ENCODE data around the gene NSUN6.
"Not testable (repeated sequence)": the region's sequence is repeated elsewhere in the genome, so short reads cannot be mapped to it uniquely, and the experiment has no call there.

Gene NSUN6

DNA sequence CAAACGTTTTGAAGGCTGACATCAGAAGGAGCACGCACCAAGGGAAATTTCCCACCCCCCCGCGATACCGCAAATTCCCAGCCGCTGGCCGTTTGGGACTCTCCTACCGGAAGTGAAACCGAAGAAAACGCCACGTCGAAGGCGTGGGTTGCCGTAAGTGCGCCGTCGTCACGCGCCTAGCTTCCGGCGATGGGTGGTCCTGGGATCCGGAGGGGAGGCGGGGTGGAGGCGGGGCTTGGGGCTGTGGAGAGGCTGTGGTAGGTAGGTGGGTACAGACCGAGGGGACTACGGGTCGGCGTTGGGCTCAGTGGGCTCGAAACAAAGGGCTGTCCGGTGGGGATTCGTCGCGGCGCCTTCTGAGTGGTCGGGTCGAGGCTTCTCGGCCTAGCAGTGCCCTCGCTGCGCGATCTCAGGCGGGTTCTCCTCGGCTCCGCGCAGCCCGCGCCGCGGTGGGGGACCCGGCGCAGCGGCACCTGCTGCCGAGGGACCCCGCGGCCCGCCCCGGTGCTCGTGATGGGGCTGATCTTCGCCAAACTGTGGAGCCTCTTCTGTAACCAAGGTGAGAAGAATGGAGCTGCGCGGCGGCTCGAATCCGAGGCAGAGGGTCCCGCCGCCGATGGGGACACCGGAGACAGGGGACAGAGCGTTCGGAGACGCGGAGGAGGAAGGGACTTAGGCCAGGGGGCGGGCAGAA, 7.9 kb upstream of the NSUN6 start, which contains the start of gene ARL5B:
Gene ARL5B (plus strand): TSS at position 307 of the 694 bp plus-strand sequence. CDS start 207 bp downstream, at position 514.
- DNase-seq, result peak; percentile 88 to 95

DNA sequence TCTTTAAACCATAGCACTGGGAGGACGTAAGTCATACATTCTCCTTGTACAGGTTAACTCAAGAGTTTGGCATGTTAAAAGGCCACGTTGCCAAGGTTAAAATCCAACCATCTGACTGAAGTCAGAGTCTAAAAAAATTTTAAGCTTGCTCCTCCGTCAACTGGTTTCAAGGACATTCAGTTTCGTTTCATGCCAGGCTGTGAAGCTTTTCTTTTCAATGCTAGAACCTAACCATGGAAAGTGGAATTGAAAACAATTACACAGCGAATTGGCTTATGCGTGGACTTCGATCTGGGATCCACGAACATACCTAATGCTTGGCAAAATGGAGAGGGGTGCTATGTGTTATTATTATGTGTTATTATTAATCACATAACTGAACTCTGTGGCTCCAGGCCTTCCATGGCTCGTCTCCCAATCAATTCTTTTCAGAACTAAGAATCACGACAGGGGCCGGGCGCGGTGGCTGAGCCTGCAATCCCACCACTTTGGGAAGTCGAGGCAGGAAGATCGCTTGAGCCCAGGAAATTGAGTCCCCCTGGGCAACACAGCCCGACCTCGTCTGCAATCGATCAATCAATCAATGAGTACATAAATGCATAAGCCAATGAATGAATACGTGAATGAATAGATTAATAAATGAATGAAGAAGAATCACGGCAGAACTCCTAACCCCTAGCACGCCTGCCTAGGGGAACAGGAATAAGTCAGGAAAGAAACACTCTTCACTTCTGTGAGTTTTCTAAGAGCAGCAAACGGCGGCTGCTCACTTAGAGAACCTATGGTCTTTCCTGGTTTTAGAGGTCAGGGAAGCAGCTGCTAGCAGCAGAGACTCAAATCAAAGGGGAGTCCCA, 7.1 kb upstream of the NSUN6 start:
- peak in 1 of 2 experiments; percentile 19 for DNase-seq

DNA sequence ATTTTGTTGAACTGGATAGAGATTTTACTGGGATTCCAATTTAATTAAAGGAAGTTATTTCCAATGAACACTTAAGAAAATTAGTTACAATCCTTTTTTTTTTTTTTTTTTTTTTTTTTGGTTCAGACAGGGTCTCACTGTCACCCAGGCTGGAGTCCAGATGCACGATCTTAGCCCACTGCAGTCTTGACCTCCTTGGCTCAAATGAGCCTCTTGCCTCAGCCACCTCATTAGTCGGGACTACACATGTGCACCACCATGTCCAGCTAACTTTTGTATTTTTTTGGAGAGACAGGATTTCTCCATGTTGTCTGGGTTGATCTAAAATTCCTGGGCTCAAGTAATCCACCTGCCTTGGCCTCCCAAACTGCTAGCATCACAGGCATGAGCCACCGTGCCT, 5.3 kb upstream of the NSUN6 start:
- no peak for DNase-seq

DNA sequence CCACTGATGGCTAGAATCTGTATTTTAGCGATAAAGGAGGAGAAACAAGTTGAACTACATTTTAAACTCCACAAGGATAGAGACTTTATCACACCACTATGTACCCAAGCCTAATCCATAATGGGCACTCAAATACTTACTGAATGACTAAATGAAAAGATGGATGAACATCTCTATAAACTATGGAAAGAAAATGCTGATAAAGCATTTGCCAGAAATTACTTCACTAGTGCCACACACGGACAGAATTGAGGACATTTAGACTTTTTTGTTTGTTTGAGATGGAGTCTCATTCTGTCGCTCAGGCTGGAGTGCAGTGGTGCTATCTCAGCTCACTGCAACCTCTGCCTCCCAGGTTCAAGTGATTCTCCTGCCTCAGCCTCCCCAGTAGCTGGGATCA, 1.7 kb upstream of the NSUN6 start:
- DNase-seq, result no peak

DNA sequence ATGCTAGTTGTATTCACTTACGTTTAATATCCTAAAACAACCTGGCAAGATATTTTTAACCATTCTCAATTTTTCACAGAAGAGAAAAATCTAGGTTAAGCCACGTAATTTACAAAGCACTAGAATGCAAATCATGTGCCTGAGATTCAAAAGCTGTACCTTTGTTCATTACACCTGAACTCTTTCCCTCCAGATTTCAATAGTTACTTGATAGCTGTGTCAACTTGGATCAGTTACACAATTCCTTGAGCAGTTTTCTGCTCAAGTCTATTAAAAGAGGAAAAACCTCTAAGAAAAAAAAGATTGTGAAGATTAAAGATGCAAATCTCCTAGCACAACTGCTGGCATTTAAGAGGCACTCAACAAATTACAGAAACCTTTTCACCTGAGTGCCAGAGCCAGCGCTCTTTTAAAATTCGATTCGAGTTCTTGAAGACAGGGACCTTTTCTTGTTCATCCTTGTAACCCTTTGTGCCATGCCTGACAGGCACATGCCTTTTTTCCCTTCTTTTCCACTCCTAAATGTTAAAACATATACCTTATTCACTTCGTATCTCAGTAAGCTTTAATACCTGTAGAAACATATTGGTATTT, 886 bp downstream of the NSUN6 start:
- DNase-seq, result no peak

DNA sequence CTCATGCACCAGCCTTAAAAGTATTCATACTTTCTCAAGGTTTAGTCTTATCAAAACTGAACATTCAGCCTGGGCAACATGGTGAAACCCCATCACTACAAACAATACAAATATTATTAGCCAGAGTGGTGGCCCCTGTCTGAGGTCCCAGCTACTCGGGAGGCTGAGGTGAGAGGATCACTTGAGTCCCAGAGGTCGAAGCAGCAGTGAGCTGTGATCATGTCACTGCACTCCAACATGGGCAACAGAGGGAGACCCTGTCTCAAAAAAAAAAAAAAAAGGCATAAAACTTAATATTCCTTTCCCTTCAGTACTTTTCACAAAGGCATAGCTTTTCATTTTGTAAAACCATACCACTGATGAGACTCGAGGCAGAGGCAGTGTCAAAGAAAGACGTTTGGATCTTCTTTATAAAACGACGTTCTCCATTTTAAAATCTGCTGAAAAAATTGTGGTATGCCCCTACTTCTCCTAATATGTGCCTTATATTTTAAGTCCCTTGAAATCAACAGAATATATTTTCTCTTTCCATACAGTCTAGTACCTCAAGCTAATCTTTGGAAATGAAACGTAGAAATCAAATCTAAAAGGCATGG, 1.9 kb downstream of the NSUN6 start:
- no peak for DNase-seq

DNA sequence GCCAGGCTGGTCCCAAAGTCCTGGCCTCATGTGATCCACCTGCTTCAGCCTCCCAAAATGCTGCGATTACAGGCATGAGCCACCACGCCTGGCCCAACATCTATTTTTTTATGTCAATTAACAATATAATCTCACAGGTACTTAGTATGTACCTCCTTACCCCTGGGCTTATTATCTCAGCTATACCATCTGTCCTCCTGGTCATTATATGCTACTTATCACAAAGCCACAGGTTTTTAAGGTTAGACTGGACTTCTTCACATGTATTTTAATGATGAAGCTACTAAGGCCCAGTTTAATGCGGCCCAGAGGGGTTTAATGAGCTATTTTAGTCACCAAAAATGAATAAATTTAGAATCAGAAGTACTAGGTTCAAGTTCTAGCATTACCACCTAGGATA, 3.4 kb downstream of the NSUN6 start:
- DNase-seq, result no peak

DNA sequence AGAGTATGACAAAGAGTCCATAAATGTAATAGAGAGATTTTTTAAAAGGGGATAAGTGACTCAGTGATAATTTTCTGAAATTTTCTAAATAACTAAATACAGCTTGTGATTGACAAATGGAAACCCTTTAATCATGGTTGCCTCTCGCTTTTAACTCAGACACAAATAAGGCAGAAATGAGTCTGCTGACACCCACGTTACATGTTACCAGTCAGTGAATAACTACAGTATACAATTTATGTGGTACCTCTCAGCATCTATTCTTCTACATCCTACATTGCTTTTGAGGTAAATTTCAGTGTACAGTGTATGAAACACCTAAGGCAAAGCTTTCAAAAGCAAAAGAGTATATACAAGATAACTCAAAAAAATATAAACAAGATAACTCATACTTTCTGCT, 4.2 kb downstream of the NSUN6 start:
- DNase-seq, result no peak

DNA sequence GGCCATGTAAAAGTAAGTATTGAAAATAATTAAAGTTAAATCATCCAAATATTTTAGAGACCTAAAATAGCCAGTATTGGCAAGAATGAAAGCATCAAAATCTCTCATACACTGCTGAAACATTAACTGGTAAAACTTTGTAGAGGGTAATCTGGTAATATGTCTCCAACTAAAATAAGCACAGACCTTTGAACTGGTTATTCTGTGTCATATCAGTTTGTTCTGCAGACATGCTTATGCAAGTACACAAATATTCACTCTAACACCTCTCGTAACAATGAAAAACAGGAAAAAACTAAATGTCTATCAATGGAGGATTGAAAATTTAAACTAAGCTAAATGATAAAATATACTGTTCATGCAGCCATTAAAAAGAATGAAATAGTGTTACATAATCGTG, 11.7 kb downstream of the NSUN6 start:
- not testable (repeated sequence) for DNase-seq

DNA sequence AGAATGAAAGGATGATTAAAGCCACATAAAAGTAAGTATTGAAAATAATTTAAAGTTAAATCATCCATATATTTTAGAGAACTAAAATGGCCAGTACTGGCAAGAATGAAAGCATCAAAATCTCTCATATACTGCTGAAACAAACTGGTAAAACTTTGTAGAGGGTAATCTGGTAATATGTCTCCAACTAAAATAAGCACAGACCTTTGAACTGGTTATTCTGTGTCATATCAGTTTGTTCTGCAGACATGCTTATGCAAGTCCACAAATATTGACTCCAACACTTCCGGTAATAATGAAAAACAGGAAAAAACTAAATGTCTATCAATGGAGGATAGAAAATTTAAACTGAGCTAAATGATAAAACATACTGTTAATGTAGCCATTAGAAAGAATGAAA, 14.0 kb downstream of the NSUN6 start:
- not testable (repeated sequence) for DNase-seq

DNA sequence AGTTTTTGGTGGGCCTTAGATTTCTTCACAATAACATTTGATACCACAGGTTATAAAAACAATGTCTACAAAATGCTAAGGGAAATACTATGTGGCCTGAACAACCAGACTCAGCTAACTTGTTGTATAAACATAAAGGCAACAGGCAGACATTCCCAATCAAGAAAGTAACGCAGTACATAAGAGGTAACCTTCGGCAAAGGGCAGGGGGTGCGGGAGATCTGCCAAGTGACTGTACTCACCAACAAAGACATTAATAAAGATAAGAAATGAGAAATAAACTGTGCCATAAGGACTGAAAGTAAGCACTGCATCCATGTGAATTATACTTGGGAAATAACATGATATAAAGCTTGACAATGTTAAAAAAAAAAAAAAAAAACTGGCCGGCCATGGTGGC, 15.4 kb downstream of the NSUN6 start:
- DNase-seq, result no peak

DNA sequence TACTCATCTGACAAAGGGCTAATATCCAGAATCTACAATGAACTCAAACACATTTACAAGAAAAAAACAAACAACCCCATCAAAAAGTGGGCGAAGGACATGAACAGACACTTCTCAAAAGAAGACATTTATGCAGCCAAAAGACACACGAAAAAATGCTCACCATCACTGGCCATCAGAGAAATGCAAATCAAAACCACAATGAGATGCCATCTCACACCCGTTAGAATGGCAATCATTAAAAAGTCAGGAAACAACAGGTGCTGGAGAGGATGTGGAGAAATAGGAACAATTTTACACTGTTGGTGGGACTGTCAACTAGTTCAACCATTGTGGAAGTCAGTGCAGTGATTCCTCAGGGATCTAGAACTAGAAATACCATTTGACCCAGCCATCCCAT, 18.9 kb downstream of the NSUN6 start:
- DNase-seq, result not testable (repeated sequence)

DNA sequence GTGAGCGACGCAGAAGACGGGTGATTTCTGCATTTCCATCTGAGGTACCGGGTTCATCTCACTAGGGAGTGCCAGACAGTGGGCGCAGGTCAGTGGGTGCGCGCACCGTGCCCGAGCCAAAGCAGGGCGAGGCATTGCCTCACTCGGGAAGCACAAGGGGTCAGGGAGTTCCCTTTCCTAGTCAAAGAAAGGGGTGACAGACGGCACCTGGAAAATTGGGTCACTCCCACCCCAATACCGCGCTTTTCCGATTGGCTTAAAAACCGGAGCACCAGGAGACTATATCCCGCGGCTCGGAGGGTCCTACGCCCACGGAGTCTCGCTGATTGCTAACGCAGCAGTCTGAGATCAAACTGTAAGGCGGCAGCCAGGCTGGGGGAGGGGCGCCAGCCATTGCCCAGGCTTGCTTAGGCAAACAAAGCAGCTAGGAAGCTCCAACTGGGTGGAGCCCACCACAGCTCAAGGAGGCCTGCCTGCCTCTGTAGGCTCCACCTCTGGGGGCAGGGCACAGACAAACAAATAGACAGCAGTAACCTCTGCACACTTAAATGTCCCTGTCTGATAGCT, 23.9 kb downstream of the NSUN6 start:
- peak; percentile 84 to 85 for DNase-seq

DNA sequence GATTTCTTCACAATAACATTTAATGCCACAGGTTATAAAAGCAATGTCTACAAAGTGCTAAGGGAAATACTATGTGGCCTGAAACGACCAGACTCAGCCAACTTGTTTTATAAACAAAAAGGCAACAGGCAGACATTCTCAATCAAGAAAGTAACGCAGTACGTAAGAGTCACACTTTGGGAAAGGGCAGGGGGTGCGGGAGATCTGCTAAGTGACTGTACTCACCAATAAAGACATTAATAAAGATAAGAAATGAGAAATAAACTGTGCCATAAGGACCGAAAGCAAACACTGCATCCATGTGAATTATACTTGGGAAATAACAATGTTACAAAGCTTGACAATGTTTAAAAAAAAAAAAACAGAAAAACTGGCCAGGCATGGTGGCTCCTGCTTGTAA, 25.5 kb downstream of the NSUN6 start:
- DNase-seq, result no peak

DNA sequence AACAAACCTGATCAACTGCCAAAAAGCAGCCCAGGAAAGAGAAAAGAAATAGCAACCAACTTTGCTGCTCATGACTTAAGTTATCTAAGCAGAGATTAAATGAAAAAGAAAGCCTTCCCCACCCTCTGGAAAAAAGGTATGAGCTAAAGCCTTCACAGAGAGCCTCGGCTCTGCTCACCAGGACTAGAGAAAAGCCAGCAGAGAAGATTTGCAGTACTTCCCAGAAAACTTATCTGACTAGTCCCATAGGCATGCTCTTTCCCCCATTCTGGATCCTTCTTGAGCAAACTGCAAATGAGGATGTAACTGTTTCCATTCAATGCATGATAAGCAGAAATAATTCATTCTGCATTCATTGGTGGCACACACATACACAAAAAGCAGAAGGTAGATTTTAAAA, 27.7 kb downstream of the NSUN6 start:
- not testable (repeated sequence) for DNase-seq

DNA sequence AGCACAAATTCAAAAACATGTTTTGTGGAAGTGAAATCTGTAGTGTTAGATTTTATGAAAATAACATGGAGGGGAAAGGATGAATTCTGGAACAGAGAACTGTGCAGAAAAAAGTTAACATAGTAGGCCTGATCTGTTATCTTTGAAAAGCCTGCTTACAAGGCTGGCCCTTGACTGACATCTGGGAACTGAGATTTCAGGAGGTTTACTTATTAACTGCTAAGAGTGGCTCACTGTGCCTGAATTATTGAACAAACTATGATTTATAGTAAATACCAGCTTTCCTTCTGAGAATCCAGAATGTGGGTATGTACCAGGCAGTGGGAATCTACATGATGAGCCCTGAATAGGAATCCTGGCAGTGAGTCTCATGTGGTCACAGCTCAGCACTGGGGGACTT, 30.5 kb downstream of the NSUN6 start:
- no peak for DNase-seq

DNA sequence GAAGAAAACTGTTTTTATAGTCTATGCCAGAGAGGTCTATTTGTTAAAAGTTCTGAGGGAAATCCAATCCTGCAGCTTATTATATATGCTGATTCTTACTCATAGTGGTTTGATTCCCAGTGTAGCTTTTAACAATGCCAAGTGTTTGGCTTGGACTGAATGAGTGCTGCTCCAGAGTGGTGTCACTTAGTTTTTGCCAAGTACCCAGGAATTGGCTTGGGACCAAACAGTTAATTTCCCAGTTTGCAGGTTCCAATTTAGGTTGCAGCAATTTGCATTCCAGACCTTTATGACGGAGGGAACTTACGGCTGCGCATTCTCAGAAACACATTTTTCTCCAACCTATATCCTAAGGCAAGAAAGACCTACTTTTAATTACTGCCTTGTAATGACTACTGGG, 32.4 kb downstream of the NSUN6 start:
- no peak for DNase-seq

DNA sequence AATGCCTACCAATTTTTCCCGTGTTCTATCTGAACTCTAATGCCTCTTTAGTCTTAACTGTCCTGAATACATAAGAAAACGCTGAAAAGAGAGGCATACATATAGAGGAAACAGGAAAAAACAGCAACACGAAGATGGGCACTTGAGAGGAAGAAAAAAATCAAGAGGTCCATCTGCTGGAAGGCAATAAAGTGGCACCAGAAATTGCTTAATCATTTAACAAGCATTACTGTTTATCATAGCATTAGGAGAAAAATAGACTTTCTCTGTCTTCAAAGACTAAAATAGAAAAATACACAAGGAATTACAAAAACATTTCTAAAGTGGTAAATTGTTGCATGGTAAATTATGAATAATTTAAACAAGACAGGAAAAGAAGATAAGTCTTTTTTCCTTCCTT, 35.0 kb downstream of the NSUN6 start:
- no peak for DNase-seq

DNA sequence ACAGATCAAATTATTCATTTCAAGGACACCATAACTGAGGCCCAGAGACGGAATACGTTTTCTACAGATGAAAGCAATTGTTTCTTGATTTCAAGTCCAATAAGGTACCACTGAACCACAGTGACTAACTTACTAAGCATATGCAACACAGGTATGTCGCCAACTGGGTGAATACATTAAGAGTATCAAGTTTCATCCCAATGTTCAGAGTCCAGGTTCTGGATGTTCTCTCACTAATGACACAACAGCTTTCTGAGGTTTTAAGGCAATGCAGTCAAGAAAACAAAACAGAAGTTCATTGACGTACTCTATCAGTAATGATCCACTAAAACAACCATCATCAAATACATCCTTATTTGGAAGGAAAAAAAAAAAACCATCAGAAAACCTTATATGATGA, 35.8 kb downstream of the NSUN6 start:
- no peak for DNase-seq

DNA sequence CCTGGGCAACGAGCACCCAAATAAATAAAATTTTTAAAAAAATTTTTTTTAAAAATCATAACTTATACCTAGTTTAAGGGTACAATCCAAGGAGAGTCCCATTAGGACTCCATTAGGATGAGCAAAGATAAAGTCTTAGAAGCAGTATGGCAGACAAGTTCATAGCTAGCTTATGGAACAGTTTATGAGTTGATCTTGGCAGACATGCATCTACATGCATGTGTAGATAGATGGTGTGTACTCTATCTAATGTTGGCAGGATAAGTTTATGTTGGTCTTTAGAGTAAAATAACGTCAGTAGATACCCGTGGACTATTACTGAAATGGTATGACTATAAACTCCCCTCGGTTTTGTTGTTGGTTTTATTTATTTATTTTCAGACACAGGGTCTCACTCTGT, 40.2 kb downstream of the NSUN6 start:
- DNase-seq, result no peak

DNA sequence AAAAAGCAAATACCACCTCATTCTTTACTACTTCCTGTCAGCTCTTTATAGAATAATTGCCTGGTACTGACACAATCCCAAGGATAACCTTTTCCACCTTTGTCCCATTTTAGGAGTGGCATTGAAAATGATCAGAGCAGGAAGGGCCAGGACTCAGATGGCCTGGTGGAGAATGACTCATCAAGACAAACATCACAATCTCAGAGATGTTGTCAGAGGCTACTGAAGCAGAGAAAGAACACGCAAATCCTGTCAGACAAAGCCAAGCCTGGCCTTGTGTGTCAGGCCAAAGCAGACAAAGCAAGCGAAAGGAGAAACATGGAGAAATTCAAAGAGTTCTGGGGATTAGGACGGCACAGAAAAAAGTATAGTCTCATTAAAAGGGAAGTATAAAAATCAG, 40.9 kb downstream of the NSUN6 start:
- no peak for DNase-seq

DNA sequence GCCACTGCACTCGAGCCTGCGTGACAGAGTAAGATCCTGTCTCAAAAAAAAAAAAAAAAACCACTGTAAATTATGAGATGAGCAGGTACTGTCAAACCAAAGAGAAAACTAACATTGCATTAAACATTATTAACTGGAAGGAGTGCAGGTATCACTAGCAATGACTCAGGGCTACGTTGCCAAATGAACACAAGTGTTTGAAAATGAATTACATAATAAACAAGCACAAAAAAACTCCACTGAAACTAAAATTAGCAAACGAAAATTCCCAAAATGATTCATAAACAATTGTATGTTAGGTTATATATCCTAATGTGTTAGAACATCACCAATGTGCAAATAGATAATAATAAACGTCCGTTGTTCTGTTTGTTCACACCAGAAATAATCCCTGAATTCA, 42.8 kb downstream of the NSUN6 start:
- DNase-seq, result no peak

Data from NCI-H526 (cell line).